CD4-positive, alpha-beta T cell (primary cell): ENCODE measurements around the gene APBB3. TPM values are rescaled to one million over a fixed set of nuclear protein-coding genes. Genes with fewer than 3 reads are reported as not detected.

ENCODE experiments used
- ATAC-seq: fragments of 200-7000 bp; cut with Tn5 transposase; one replicate; pipeline ENCODE4 v1.10.0; 2022; ENCODE audit warnings: mild to moderate bottlenecking; ENCODE audit not compliant: poor library complexity
- CTCF ChIA-PET: fragments of 350-600 bp; sonication (Branson Sonifier 250); formaldehyde crosslinking; loops from one replicate; lab custom pipeline; 2021; ENCODE audit warnings: antibody characterized with exemption, inconsistent platforms; lab: Charles Lee
- POLR2A ChIA-PET: fragments of 350-600 bp; sonication (Branson Sonifier 250); formaldehyde crosslinking; loops from one replicate; lab custom pipeline; 2021; ENCODE audit warnings: antibody characterized with exemption, inconsistent platforms; lab: Charles Lee
- DNase-seq, 14 experiments: peaks; one replicate each; pipeline ENCODE4 v3.0.0-alpha.2; 2013 to 2020; ENCODE audit warnings: mixed read lengths in 2 of 14
- H3K27ac ChIP-seq, 2 donors: one replicate each; pipeline versions ENCODE4 v1.5.1 to v1.7.0; 2013; ENCODE audit warnings: low read length in 2 of 2, low read depth in 1 of 2, mild to moderate bottlenecking in 1 of 2
- H3K27me3 ChIP-seq, 2 experiments: 1 replicate in 1 of 2; 2 replicates in 1 of 2; pipeline versions ENCODE4 v1.6.1 to v1.7.0; 2013; ENCODE audit warnings: low read length in 2 of 2, control low read depth in 1 of 2, mild to moderate bottlenecking in 1 of 2, moderate library complexity in 1 of 2; ENCODE audit not compliant: insufficient read depth in 2 of 2, control insufficient read depth in 1 of 2
- H3K36me3 ChIP-seq: one replicate; pipeline ENCODE4 v1.6.1; 2013; ENCODE audit warnings: low read length, control low read depth; ENCODE audit not compliant: insufficient read depth
- H3K4me1 ChIP-seq: one replicate; pipeline ENCODE4 v1.6.1; 2013; ENCODE audit warnings: low read length, control low read depth; ENCODE audit not compliant: insufficient read depth
- H3K4me3 ChIP-seq: one replicate; pipeline ENCODE4 v1.5.1; 2013; ENCODE audit warnings: mild to moderate bottlenecking, low read length, moderate library complexity
- H3K9me3 ChIP-seq, 2 experiments: 1 replicate in 1 of 2; 2 replicates in 1 of 2; pipeline versions ENCODE4 v1.6.1 to v1.7.0; 2013; ENCODE audit warnings: low read length in 2 of 2, mild to moderate bottlenecking in 2 of 2, control low read depth in 1 of 2, moderate library complexity in 1 of 2; ENCODE audit not compliant: control insufficient read depth in 1 of 2, insufficient read depth in 1 of 2
- H3K27ac Mint-ChIP-seq: one replicate; pipeline ENCODE4 v1.8.0; 2020; ENCODE audit warnings: mixed read lengths
- H3K27me3 Mint-ChIP-seq: one replicate; pipeline ENCODE4 v1.8.0; 2021; ENCODE audit warnings: mixed read lengths
- H3K36me3 Mint-ChIP-seq: one replicate; pipeline ENCODE4 v1.8.0; 2021; ENCODE audit warnings: low read depth, mixed read lengths
- H3K4me1 Mint-ChIP-seq: one replicate; pipeline ENCODE4 v1.8.0; 2021; ENCODE audit warnings: low read depth, mixed read lengths
- H3K4me3 Mint-ChIP-seq: one replicate; pipeline ENCODE4 v1.8.0; 2020; ENCODE audit warnings: mild to moderate bottlenecking, mixed read lengths
- H3K9me3 Mint-ChIP-seq: one replicate; pipeline ENCODE4 v1.8.0; 2020; ENCODE audit warnings: mixed read lengths
- CTCF ChIP-seq: fragments of 200-600 bp; IDR thresholded peaks from one replicate; pipeline ENCODE4 v1.8.0; 2022; ENCODE audit warnings: antibody characterized with exemption, mild to moderate bottlenecking
- intact Hi-C, 2 experiments: fragments of 100-400 bp; cut with DNase I in 1 of 2; cut with micrococcal nuclease in 1 of 2; formaldehyde crosslinking; loops; one replicate each; pipeline versions ENCODE4 v1.15.1 to v1.9.0; 2023 to 2025; cut with DNase I, micrococcal nuclease
- total RNA-seq, 174 experiments: library from RNA in 2 of 174; stranded (reverse) in 2 of 174; gene quantifications; one replicate each; pipeline ENCODE4 v1.2.3 and lab custom pipeline; 2021 to 2026

Gene APBB3
- total RNA-seq, 2 experiments from 2014 or later = 56.6 to 61.5 TPM

GRCh38 chr5:140570488-140570887, 6.1 kb upstream of the APBB3 start:
- POLR2A ChIA-PET = interaction anchor here (0.9 to 2.1 kb wide), 4 partner anchors 13 to 77 kb away, joined by 3 to 9 read pairs (median 6); partner anchors contain the start of genes EIF4EBP3, IK, NDUFA2 and SRA1
- CTCF ChIA-PET = no interaction called here
- Mint-ChIP-seq H3K4me1 (peaks cover 45% of the 10 kb centered on the region), H3K36me3 (peaks cover 46% of the 10 kb centered on the region), H3K27me3 (no peaks in the 10 kb centered on the region), H3K9me3 (no peaks in the 10 kb centered on the region), H3K27ac (peak overlapping the region; percentile 97), H3K4me3 (no peak overlapping the region)
- H3K9me3 ChIP-seq = no peaks in the 10 kb centered on the region
- no peaks in the 10 kb centered on the region for H3K27me3 ChIP-seq
- no peak for TF ChIP-seq CTCF
- no peak overlapping the region for H3K27ac ChIP-seq
- no peak for DNase-seq
- intact Hi-C loops = no loop called here
- ATAC-seq = no peak
- peaks cover 46% of the 10 kb centered on the region for H3K4me1 ChIP-seq
- no peak overlapping the region for H3K4me3 ChIP-seq
- H3K36me3 ChIP-seq = peaks cover 36% of the 10 kb centered on the region

GRCh38 chr5:140570058-140570457, 5.7 kb upstream of the APBB3 start:
- DNase-seq = no peak
- no peak for ATAC-seq
- Histone ChIP-seq H3K4me1 (peaks cover 50% of the 10 kb centered on the region), H3K27me3 (no peaks in the 10 kb centered on the region), H3K9me3 (no peaks in the 10 kb centered on the region), H3K4me3 (no peak overlapping the region), H3K27ac (peak overlapping the region; percentile 58 to 88), H3K36me3 (peaks cover 37% of the 10 kb centered on the region)
- Mint-ChIP-seq H3K9me3 (no peaks in the 10 kb centered on the region), H3K36me3 (peaks cover 48% of the 10 kb centered on the region), H3K4me1 (peaks cover 49% of the 10 kb centered on the region), H3K27ac (peak overlapping the region; percentile 97), H3K4me3 (no peak overlapping the region), H3K27me3 (no peaks in the 10 kb centered on the region)
- no peak for TF ChIP-seq CTCF
- intact Hi-C loops = no loop called here
- POLR2A ChIA-PET = interaction anchor here (0.5 to 2.2 kb wide), 8 partner anchors 13 to 459 kb away, joined by 3 to 9 read pairs (median 6); partner anchors contain the start of genes ANKHD1, EIF4EBP3, IK and NDUFA2
- CTCF ChIA-PET = interaction anchor here (0.9 to 1.2 kb wide), 2 partner anchors 19 to 22 kb away, joined by 3 to 4 read pairs; partner anchors contain the start of gene EIF4EBP3

GRCh38 chr5:140569197-140569596, 4.8 kb upstream of the APBB3 start:
- Mint-ChIP-seq H3K9me3 (no peaks in the 10 kb centered on the region), H3K36me3 (peaks cover 57% of the 10 kb centered on the region), H3K4me3 (peak overlapping the region; percentile 84), H3K27me3 (no peaks in the 10 kb centered on the region), H3K27ac (peak overlapping the region; percentile 97), H3K4me1 (peaks cover 58% of the 10 kb centered on the region)
- Histone ChIP-seq H3K27ac (peak overlapping the region; percentile 58 to 88), H3K4me3 (peak overlapping the region; percentile 29), H3K36me3 (peaks cover 37% of the 10 kb centered on the region), H3K9me3 (no peaks in the 10 kb centered on the region), H3K27me3 (no peaks in the 10 kb centered on the region), H3K4me1 (peaks cover 54% of the 10 kb centered on the region)
- intact Hi-C loops = loop anchor here in 1 of 2 experiments (5.0 to 10.0 kb wide), 4 partner anchors 128 to 462 kb away; partner anchors contain the start of gene CYSTM1
- peak in 3 of 14 experiments; percentile 57 to 67 (median 62) for DNase-seq
- no peak for TF ChIP-seq CTCF
- POLR2A ChIA-PET = interaction anchor here (1.6 to 2.2 kb wide), 4 partner anchors 12 to 168 kb away, joined by 8 to 9 read pairs (median 8); partner anchors contain the start of genes ANKHD1, EIF4EBP3, IK and NDUFA2
- CTCF ChIA-PET = interaction anchor here (0.9 to 1.2 kb wide), 2 partner anchors 18 to 22 kb away, joined by 3 to 4 read pairs; partner anchors contain the start of gene EIF4EBP3
- ATAC-seq = no peak
